ENCODE data around the gene DNM3.

DNA sequence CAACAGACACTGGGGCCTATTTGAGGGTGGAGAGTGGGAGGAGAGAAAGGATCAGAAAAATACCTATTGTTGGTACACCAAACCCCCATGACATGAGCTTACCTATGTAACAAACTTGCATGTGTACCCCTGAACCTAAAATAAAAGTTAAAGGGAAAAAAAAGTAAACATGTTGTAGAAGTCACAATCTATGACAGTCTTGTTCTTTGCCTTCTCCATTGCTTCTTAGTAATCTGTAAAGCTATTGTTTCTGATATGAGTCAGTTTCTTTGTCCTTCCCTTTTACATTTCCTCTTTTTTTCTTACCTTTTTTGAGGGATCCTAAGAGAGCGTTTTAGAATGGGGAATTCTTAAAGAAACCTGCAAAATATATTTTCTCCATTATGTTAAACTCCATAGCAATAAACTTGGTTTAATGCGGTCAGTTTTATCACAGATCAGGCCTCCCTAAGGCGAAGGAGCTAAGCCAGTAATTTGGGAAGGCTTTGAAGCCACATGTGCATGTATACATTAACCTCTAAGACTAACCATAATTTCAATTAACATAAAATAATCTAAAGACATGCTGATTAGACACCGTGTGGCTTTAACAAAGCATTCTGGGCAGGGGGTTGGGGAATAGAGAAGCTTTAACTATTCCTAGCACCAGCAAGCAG lies 501.4 kb downstream of the DNM3 start:
- no peak for TF ChIP-seq ARNT (IDR thresholded peaks at IDR 0.05)
- TF ChIP-seq, protein P1, sequence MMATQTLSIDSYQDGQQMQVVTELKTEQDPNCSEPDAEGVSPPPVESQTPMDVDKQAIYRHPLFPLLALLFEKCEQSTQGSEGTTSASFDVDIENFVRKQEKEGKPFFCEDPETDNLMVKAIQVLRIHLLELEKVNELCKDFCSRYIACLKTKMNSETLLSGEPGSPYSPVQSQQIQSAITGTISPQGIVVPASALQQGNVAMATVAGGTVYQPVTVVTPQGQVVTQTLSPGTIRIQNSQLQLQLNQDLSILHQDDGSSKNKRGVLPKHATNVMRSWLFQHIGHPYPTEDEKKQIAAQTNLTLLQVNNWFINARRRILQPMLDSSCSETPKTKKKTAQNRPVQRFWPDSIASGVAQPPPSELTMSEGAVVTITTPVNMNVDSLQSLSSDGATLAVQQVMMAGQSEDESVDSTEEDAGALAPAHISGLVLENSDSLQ (IDR thresholded peaks at IDR 0.05): no peak
- no peak for TF ChIP-seq SUZ12 (IDR thresholded peaks at IDR 0.05)
- TF ChIP-seq BHLHE40 (IDR thresholded peaks at IDR 0.05; ENCODE audit: borderline replicate concordance): no peak
